ENCODE results near the gene GAPVD1. TPM values are rescaled to one million over a fixed set of nuclear protein-coding genes. Genes with fewer than 3 reads are reported as not detected.
"Not testable (repeated sequence)": the region's sequence is repeated elsewhere in the genome, so short reads cannot be mapped to it uniquely, and the experiment has no call there.

GAPVD1 gene
- total and polyA plus RNA-seq, 2 of the 8 experiments (the other 6 are each of a cell fraction or from before 2014, with no cell fraction given), result 5.5 to 40.5 TPM

- TF ChIP-seq TAF1 (IDR thresholded peaks at IDR 0.05; ENCODE audit: low read depth, low read length) (no peak), EP300 (IDR thresholded peaks at IDR 0.05; ENCODE audit: borderline replicate concordance in 1 of 2, low read depth in 2 of 2, low read length in 2 of 2) (no peak)
Observed at GRCh38 chr9:125312411-125312810, 50.8 kb downstream of the GAPVD1 start (continued).

DNA sequence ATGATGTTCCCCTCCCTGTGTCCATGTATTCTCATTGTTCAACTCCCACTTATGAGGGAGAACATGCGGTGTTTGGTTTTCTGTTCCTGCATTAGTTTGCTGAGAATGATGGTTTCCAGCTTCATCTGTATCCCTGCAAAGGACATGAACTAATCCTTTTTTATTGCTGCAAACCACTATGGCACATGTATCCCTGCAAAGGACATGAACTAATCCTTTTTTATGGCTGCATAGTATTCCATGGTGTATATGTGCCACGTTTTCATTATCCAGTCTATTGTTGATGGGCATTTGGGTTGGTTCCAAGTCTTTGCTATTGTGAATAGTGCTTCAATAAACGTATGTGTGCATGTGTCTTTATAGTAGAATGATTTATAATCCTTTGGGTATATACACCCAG, 54.7 kb downstream of the GAPVD1 start:
- H3K27me3 ChIP-seq (replicated peaks in 1 of 4; ENCODE audit: control insufficient read depth in 3 of 4, extremely low read depth in 1 of 4, insufficient read depth in 3 of 4, low read length in 3 of 4); H2BK5ac ChIP-seq (ENCODE audit: low read depth, low read length); H3K18ac ChIP-seq (ENCODE audit: extremely low read depth, low read length); H3K27ac ChIP-seq (ENCODE audit: low read depth, low read length); H3K79me2 ChIP-seq (ENCODE audit: control insufficient read depth in 1 of 2, insufficient read depth in 2 of 2, low read length in 2 of 2); H3K23ac ChIP-seq (ENCODE audit: insufficient read length); H4K20me1 ChIP-seq (replicated peaks in 1 of 2; ENCODE audit: control insufficient read depth in 1 of 2, insufficient read depth in 2 of 2, low read length in 2 of 2); H3K4ac ChIP-seq (replicated peaks; ENCODE audit: insufficient read length, low read depth, low read length); POLR2A ChIA-PET (ENCODE audit: partially characterized antibody); H4K5ac ChIP-seq (ENCODE audit: insufficient read length, low read depth, low read length); H4K8ac ChIP-seq (ENCODE audit: extremely low read depth, insufficient read depth, low read length); H3K9me3 ChIP-seq (ENCODE audit: insufficient read depth in 2 of 2, low read depth in 1 of 2, low read length in 1 of 2); H3K79me1 ChIP-seq (ENCODE audit: low read depth, low read length); FAIRE-seq; H2AK5ac ChIP-seq (ENCODE audit: low read depth, low read length); H2BK15ac ChIP-seq (ENCODE audit: low read length); H3K14ac ChIP-seq (ENCODE audit: insufficient read length); H3K23me2 ChIP-seq (ENCODE audit: low read depth, low read length); H2BK120ac ChIP-seq (replicated peaks; ENCODE audit: low read depth, low read length); H3K9ac ChIP-seq (replicated peaks in 1 of 4; ENCODE audit: extremely low read depth in 1 of 4, low read depth in 3 of 4, low read length in 3 of 4); H3K4me1 ChIP-seq (replicated peaks in 1 of 4; ENCODE audit: control insufficient read depth in 3 of 4, insufficient read depth in 4 of 4, low read length in 3 of 4); H2AFZ ChIP-seq (ENCODE audit: low read length); H3K4me3 ChIP-seq (ENCODE audit: extremely low read depth in 1 of 4, insufficient read depth in 2 of 4, low read depth in 3 of 4, low read length in 4 of 4); H3K56ac ChIP-seq (replicated peaks; ENCODE audit: insufficient read length, low read depth, low read length); DNase-seq (ENCODE audit: low read depth in 1 of 2, low spot score in 2 of 2); H4K91ac ChIP-seq (replicated peaks; ENCODE audit: insufficient read length, low read length); H2BK12ac ChIP-seq (ENCODE audit: low read depth, low read length); H2BK20ac ChIP-seq (ENCODE audit: low read length); H3K4me2 ChIP-seq (ENCODE audit: insufficient read depth in 1 of 2, low read depth in 2 of 2, low read length in 2 of 2): not testable (repeated sequence)
- H3K36me3 ChIP-seq (ENCODE audit: control insufficient read depth in 2 of 4, insufficient read depth in 4 of 4, low read length in 3 of 4), result peaks cover 3 to 30% (median 16%) of the 10 kb centered on the region in 4 experiments; a peak in 6 of 8 replicates
- CTCF ChIA-PET (ENCODE audit: partially characterized antibody), result interaction anchor here (0.8 to 0.9 kb wide), 2 partner anchors 21 to 1131 kb away, joined by 3 to 4 read pairs; no protein-coding TSS in a partner anchor
- WGBS, 2 experiments (ENCODE audit: extremely low coverage in 1 of 2, insufficient coverage in 1 of 2, insufficient read length in 1 of 2, insufficient replicate concordance in 2 of 2, low coverage in 1 of 2, low lambda C conversion rate in 2 of 2, missing lambda C conversion rate in 1 of 2), result 94% methylated on average over 3 of the region's 3 CpGs; no CpG with 5 or more reads in 1 of the 2 experiments
